GM21423 (cell line): ENCODE measurements around the gene UBAC2.
A peak's percentile ranks its signal among the peaks of the same experiment; 100 is the strongest.

Experiments used
- ATAC-seq: cut with Tn5 transposase; IDR thresholded peaks from one replicate; pipeline ENCODE4 v1.9.1; 2021; ENCODE audit warnings: mild to moderate bottlenecking, moderate library complexity; ENCODE audit not compliant: unreplicated experiment

Gene UBAC2

GRCh38 chr13:99266827-99267226 lies 66.2 kb downstream of the UBAC2 start:
- no peak for ATAC-seq

GRCh38 chr13:99267927-99268326 lies 67.3 kb downstream of the UBAC2 start:
- ATAC-seq: no peak

- no peak for ATAC-seq
Measured at GRCh38 chr13:99268822-99269221, 68.2 kb downstream of the UBAC2 start.

- peak; percentile 69 for ATAC-seq
Measured at GRCh38 chr13:99269627-99270241, 69.1 kb downstream of the UBAC2 start.

- no peak for ATAC-seq
Measured at GRCh38 chr13:99270518-99270917, 69.9 kb downstream of the UBAC2 start.

- ATAC-seq: no peak
Measured at GRCh38 chr13:99271249-99271648, 70.6 kb downstream of the UBAC2 start.

- ATAC-seq: no peak
Measured at GRCh38 chr13:99272481-99272880, 71.8 kb downstream of the UBAC2 start.

- ATAC-seq: no peak
Measured at GRCh38 chr13:99273128-99273527, 72.5 kb downstream of the UBAC2 start.

GRCh38 chr13:99275093-99275469 lies 74.4 kb downstream of the UBAC2 start:
- ATAC-seq: peak; percentile 49

GRCh38 chr13:99276706-99277105 lies 76.1 kb downstream of the UBAC2 start:
- ATAC-seq: no peak

GRCh38 chr13:99277629-99278028 lies 77.0 kb downstream of the UBAC2 start:
- ATAC-seq: no peak

- ATAC-seq: no peak
Measured at GRCh38 chr13:99278200-99278599, 77.5 kb downstream of the UBAC2 start.

- ATAC-seq: no peak
Measured at GRCh38 chr13:99278843-99279242, 78.2 kb downstream of the UBAC2 start.

- no peak for ATAC-seq
Measured at GRCh38 chr13:99279637-99280036, 79.0 kb downstream of the UBAC2 start.

GRCh38 chr13:99280166-99280565 lies 79.5 kb downstream of the UBAC2 start:
- no peak for ATAC-seq

GRCh38 chr13:99281811-99282263 lies 81.2 kb downstream of the UBAC2 start:
- ATAC-seq: peak; percentile 69

GRCh38 chr13:99282264-99283231 lies 81.9 kb downstream of the UBAC2 start:
- peak; percentile 43 for ATAC-seq

GRCh38 chr13:99285432-99286182 lies 85.0 kb downstream of the UBAC2 start:
- no peak for ATAC-seq

- ATAC-seq: no peak
Measured at GRCh38 chr13:99287551-99287950, 86.9 kb downstream of the UBAC2 start.

- ATAC-seq: peak; percentile 77
Measured at GRCh38 chr13:99288089-99288488, 87.4 kb downstream of the UBAC2 start.

GRCh38 chr13:99289271-99289670 lies 88.6 kb downstream of the UBAC2 start:
- ATAC-seq: no peak
